ENCODE data around the gene PAX4. TPM values are rescaled to one million over a fixed set of nuclear protein-coding genes. Genes with fewer than 3 reads are reported as not detected.

Gene PAX4, protein sequence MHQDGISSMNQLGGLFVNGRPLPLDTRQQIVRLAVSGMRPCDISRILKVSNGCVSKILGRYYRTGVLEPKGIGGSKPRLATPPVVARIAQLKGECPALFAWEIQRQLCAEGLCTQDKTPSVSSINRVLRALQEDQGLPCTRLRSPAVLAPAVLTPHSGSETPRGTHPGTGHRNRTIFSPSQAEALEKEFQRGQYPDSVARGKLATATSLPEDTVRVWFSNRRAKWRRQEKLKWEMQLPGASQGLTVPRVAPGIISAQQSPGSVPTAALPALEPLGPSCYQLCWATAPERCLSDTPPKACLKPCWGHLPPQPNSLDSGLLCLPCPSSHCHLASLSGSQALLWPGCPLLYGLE
- not detected for total RNA-seq

DNA sequence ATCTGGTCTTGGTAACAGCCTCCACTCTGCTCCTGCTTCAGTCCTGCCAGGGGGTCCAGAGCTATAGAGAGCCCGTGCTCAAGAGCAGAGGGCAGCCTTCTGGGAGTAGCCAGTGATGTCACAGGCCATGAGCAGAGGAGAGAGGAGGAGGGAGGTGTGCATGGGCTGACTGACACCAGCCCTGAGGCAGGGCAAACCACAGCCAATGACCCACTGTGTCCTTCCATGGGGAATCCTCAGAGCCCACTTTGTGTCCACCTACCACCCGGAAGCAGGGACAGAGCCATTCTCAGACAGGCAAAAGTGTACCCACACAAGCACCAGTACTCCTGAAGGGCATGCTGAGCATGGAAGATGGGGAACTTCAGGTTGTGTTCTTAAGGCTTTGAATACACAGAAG is at the start of gene PAX4:
PAX4 (minus strand) TSS at position 101 of the 400 bp plus-strand sequence. CDS start 2,214 bp downstream, outside the sequence.
- Histone ChIP-seq H3K36me3 (no peaks in the 10 kb centered on the region), H3K4me3 (no peak within 1 kb of the TSS), H3K4me1 (no peaks in the 10 kb centered on the region), H3K27ac (no peak within 1 kb of the TSS), H3K9me3 (no peaks in the 10 kb centered on the region), H3K27me3 (no peaks in the 10 kb centered on the region)
- no peak for DNase-seq (ENCODE audit: low spot score)
- TF ChIP-seq, protein P1, sequence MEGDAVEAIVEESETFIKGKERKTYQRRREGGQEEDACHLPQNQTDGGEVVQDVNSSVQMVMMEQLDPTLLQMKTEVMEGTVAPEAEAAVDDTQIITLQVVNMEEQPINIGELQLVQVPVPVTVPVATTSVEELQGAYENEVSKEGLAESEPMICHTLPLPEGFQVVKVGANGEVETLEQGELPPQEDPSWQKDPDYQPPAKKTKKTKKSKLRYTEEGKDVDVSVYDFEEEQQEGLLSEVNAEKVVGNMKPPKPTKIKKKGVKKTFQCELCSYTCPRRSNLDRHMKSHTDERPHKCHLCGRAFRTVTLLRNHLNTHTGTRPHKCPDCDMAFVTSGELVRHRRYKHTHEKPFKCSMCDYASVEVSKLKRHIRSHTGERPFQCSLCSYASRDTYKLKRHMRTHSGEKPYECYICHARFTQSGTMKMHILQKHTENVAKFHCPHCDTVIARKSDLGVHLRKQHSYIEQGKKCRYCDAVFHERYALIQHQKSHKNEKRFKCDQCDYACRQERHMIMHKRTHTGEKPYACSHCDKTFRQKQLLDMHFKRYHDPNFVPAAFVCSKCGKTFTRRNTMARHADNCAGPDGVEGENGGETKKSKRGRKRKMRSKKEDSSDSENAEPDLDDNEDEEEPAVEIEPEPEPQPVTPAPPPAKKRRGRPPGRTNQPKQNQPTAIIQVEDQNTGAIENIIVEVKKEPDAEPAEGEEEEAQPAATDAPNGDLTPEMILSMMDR (IDR thresholded peaks at IDR 0.05), result no peak

DNA sequence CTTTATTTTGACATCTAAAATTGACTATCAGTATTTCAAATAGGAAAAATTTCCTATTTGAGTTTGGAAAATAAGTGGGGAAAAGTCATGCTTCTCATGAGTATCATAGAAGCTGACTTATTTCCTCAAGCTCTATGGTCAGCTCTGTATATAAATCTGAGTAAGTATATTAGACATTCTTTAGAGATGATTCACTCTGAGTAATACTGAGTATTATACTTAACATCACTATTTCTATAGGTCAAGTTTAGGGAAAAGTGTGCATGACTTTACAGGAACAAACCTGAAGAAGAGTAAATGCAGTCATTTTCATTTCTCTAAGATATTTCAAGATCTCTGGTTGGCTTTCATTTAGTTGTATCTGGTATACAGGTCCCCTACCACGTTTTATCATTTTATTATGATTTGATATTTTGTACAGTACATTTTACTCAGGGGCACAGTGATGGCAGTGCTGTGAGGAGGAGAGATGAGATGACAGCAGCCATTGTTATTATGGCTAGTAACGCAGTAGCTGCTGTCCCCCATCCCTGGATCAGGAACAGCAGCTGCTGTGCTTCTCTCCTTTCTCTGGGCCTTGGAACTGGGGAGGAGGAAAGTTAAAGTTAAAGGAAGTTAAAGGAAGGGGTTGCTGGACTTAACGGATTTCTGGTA is 49.2 kb upstream of the PAX4 start:
- H3K27ac ChIP-seq, result no peak overlapping the region
- H3K27me3 ChIP-seq, result no peaks in the 10 kb centered on the region
- H3K36me3 ChIP-seq, result no peaks in the 10 kb centered on the region
- H3K9me3 ChIP-seq, result peaks cover 0 to 2% of the 10 kb centered on the region in 2 donors
- TF ChIP-seq, protein P1 (IDR thresholded peaks at IDR 0.05), result no peak
- H3K4me1 ChIP-seq, result peaks cover 0 to 11% of the 10 kb centered on the region in 2 donors
- H3K4me3 ChIP-seq, result no peak overlapping the region
- DNase-seq (ENCODE audit: low spot score), result no peak

DNA sequence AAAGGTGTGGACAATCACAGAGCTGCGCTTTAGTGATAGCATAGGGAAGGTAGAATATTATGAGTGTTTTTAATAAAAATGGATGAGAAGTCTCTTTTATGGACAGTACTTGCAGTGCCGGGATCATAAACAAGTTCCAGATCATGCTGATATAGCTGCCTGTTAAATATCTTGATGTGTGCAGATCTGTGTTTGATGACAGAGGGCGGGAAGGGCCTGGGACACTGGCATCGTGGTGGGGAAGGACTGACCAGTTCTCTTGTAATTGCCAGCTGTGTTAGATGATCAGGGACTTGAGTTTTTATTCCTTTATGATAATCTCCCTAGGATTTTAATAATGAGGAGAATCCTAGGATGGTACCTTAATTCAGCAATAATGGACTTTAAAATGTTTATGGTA is 48.7 kb upstream of the PAX4 start:
- no peak overlapping the region for H3K27ac ChIP-seq

DNA sequence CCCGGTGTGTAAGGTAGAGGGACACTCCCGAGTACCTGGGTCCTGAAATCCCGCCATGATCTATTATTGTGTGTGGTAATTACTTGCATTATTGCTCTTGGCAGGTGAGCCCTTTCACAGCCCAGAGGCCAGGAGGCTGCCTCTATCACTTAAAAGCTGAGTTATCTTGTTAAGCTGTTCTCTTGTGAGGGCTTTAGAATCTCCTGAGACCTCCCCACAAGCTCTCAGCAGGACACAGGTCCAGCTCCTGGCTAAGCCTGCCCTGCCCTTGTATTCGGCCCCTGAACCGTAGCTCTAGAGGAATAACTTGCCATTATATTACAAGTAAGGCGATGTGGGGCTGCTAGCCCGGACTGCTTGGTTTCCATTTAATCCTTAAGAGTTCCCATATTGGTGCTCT is 48.0 kb upstream of the PAX4 start:
- no peak overlapping the region for H3K4me3 ChIP-seq
- TF ChIP-seq, protein P1 (IDR thresholded peaks at IDR 0.05), result no peak
- peaks cover 3% of the 10 kb centered on the region for H3K36me3 ChIP-seq
- no peaks in the 10 kb centered on the region for H3K27me3 ChIP-seq
- H3K9me3 ChIP-seq, result no peaks in the 10 kb centered on the region
- peaks cover 0 to 11% of the 10 kb centered on the region in 2 donors for H3K4me1 ChIP-seq
- no peak for DNase-seq (ENCODE audit: low spot score)
- no peak overlapping the region for H3K27ac ChIP-seq

More for the DNA sequence above, 48.7 kb upstream of the PAX4 start:
- H3K27me3 ChIP-seq, result no peaks in the 10 kb centered on the region
- TF ChIP-seq, protein P1 (IDR thresholded peaks at IDR 0.05), result no peak
- H3K9me3 ChIP-seq, result no peaks in the 10 kb centered on the region
- H3K36me3 ChIP-seq, result no peaks in the 10 kb centered on the region
- no peak for DNase-seq (ENCODE audit: low spot score)
- H3K4me3 ChIP-seq, result no peak overlapping the region
- peaks cover 0 to 11% of the 10 kb centered on the region in 2 donors for H3K4me1 ChIP-seq

DNA sequence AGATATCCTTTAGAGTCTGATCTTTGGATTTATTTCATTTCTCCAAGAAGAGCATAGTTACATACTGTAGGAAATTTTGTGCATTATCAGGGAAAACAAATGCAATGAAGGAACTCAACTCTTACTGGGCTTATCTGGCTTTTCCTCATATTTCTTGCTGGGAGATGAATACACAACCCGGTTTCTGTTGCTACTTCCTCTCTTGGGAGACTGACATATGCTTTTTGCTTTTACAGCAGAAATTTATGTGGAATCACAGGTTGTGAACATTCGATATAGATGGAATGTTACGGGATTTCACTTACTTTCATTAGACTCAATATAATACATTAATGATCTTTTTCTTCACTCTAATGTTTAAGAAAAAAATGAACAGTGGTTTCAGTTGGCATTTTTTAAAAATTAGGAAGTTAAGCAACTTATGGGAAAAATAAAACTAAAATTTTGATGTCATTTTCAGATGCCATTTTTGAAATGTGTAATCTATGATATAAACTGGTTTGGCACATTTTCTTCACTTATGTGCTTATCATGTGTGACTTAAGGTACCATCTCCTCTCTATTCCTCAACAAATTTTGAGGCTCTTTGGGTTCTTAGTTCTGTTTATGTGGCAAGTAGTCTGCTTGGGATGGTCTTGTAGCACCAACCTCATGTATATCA is 41.2 kb upstream of the PAX4 start:
- no peaks in the 10 kb centered on the region for H3K9me3 ChIP-seq
- TF ChIP-seq, protein P1 (IDR thresholded peaks at IDR 0.05), result no peak
- H3K27ac ChIP-seq, result no peak overlapping the region
- H3K27me3 ChIP-seq, result no peaks in the 10 kb centered on the region
- H3K36me3 ChIP-seq, result peaks cover 7% of the 10 kb centered on the region
- no peak for DNase-seq (ENCODE audit: low spot score)
- peaks cover 0 to 23% of the 10 kb centered on the region in 2 donors for H3K4me1 ChIP-seq
- H3K4me3 ChIP-seq, result no peak overlapping the region
